H1 (cell line): Measurements from ENCODE around the gene TRAPPC2B. TPM values are rescaled to one million over a fixed set of nuclear protein-coding genes. Genes with fewer than 3 reads are reported as not detected.

Experiments used
- ASH2L ChIP-seq: fragments of 200-600, 300-600 bp; sonication (generic); IDR thresholded peaks from one replicate; pipeline ENCODE4 v1.7.1; 2017; ENCODE audit warnings: low read length
- BACH1 ChIP-seq: IDR thresholded peaks from 2 replicates; pipeline ENCODE4 v1.6.1; 2012; ENCODE audit warnings: low read length, improper control_type of control experiment
- CBX8 ChIP-seq: fragments of 300-800, 300-1000 bp; sonication (generic); IDR thresholded peaks from 2 replicates; pipeline ENCODE4 v1.7.1; 2016; ENCODE audit warnings: low read depth, low read length, borderline replicate concordance
- CEBPB ChIP-seq: IDR thresholded peaks from 2 replicates; pipeline ENCODE4 v1.6.1; 2012; ENCODE audit warnings: low read depth, low read length
- CHD2 ChIP-seq: IDR thresholded peaks from 2 replicates; pipeline ENCODE4 v1.6.1; 2012; ENCODE audit warnings: low read length, improper control_type of control experiment
- CTCF ChIP-seq, 3 experiments: IDR thresholded peaks; 1 replicate in 2 of 3; 2 replicates in 1 of 3; pipeline versions ENCODE4 v1.5.1 to v1.6.1; 2011; ENCODE audit warnings: low read length in 3 of 3, mild to moderate bottlenecking in 3 of 3, inconsistent platforms in 2 of 3, low read depth in 1 of 3, moderate library complexity in 1 of 3; ENCODE audit not compliant: insufficient read depth in 1 of 3; ENCODE audit errors: control extremely low read depth in 1 of 3
- E2F6 ChIP-seq: IDR thresholded peaks from 2 replicates; pipeline ENCODE4 v1.6.1; 2012; ENCODE audit warnings: inconsistent platforms
- EGR1 ChIP-seq: IDR thresholded peaks from 2 replicates; pipeline ENCODE4 v1.6.1; 2011; ENCODE audit warnings: low read depth, low read length, borderline replicate concordance
- GABPA ChIP-seq: IDR thresholded peaks from 2 replicates; pipeline ENCODE4 v1.6.1; 2011; ENCODE audit warnings: mild to moderate bottlenecking, low read length, moderate library complexity, borderline replicate concordance; ENCODE audit not compliant: insufficient read depth
- GTF2F1 ChIP-seq: IDR thresholded peaks from 2 replicates; pipeline ENCODE4 v1.6.1; 2012; ENCODE audit warnings: low read depth, low read length, improper control_type of control experiment, borderline replicate concordance
- HDAC2 ChIP-seq, 2 experiments: fragments of 300-600 bp in 1 of 2; sonication (generic) in 1 of 2; IDR thresholded peaks; 2 replicates each; pipeline ENCODE4 v1.6.1; 2011 to 2012; ENCODE audit warnings: low read depth in 2 of 2, low read length in 2 of 2, mild to moderate bottlenecking in 2 of 2, moderate library complexity in 2 of 2, borderline replicate concordance in 1 of 2, inconsistent platforms in 1 of 2
- HDAC6 ChIP-seq: IDR thresholded peaks from one replicate; pipeline ENCODE4 v1.7.1; 2012; ENCODE audit warnings: low read depth, mild to moderate bottlenecking, inconsistent platforms, low read length, moderate library complexity
- JUND ChIP-seq: IDR thresholded peaks from 2 replicates; pipeline ENCODE4 v1.6.1; 2011; ENCODE audit warnings: mild to moderate bottlenecking, improper control_type of control experiment, low read length
- KDM4A ChIP-seq: IDR thresholded peaks from one replicate; pipeline ENCODE4 v1.7.1; 2012; ENCODE audit warnings: low read depth, mild to moderate bottlenecking, moderate library complexity, low read length, inconsistent platforms; ENCODE audit not compliant: severe bottlenecking
- KDM5A ChIP-seq: fragments of 200-600 bp; IDR thresholded peaks from 2 replicates; pipeline ENCODE4 v1.7.1; 2012; ENCODE audit warnings: mild to moderate bottlenecking, low read length, inconsistent platforms, mixed read lengths
- MAFK ChIP-seq: IDR thresholded peaks from 2 replicates; pipeline ENCODE4 v1.6.1; 2012; ENCODE audit warnings: low read depth, mild to moderate bottlenecking, improper control_type of control experiment, low read length
- MAX ChIP-seq: IDR thresholded peaks from 2 replicates; pipeline ENCODE4 v1.6.1; 2012; ENCODE audit warnings: inconsistent platforms
- POLR2A ChIP-seq, 2 experiments: IDR thresholded peaks; 1 replicate in 1 of 2; 2 replicates in 1 of 2; pipeline ENCODE4 v1.6.1; 2011; ENCODE audit warnings: low read depth in 2 of 2, low read length in 2 of 2, mild to moderate bottlenecking in 2 of 2; ENCODE audit errors: control extremely low read depth in 1 of 2
- POU5F1 ChIP-seq: IDR thresholded peaks from 2 replicates; pipeline ENCODE4 v1.6.1; 2011; ENCODE audit warnings: low read depth, mild to moderate bottlenecking, low read length, moderate library complexity
- RAD21 ChIP-seq, 2 experiments: IDR thresholded peaks in 1 of 2; conservative IDR thresholded peaks in 1 of 2; 2 replicates each; pipeline ENCODE4 v1.6.1; 2011; ENCODE audit warnings: low read depth in 2 of 2, low read length in 2 of 2, improper control_type of control experiment in 1 of 2, inconsistent platforms in 1 of 2, mild to moderate bottlenecking in 1 of 2, moderate library complexity in 1 of 2
- RBBP5 ChIP-seq: IDR thresholded peaks from 2 replicates; pipeline ENCODE4 v1.7.1; 2012; ENCODE audit warnings: low read depth, mild to moderate bottlenecking, inconsistent platforms, low read length, moderate library complexity, borderline replicate concordance
- TAF7 ChIP-seq: optimal IDR thresholded peaks from 2 replicates; pipeline ENCODE3; 2011; ENCODE audit warnings: low read depth, mild to moderate bottlenecking, inconsistent platforms, low read length, moderate library complexity, borderline replicate concordance
- polyA plus RNA-seq, 7 experiments: library from polyadenylated mRNA; depleted of rRNA in 3 of 7; stranded (reverse) in 5 of 7; unstranded in 2 of 7; fragments of >200 nt in 5 of 7; fragments of 200-250 nt in 2 of 7; gene quantifications; 1 replicate in 5 of 7; 2 replicates in 1 of 7; 4 replicates in 1 of 7; pipeline versions ENCODE4 v1.2.1 to v1.2.3, GENCODE V29; 2011 to 2013; ENCODE audit warnings: missing spikeins in 2 of 7, mixed read lengths in 2 of 7
- total RNA-seq: library from RNA; stranded (reverse); fragmentation: NEBNext Ultra II Directional; extraction: Animal tissue kit (Norgen Biotek cat#: 25700); gene quantifications from 2 replicates; pipeline ENCODE4 v1.2.1, GENCODE V29; 2021

TRAPPC2B gene
- total and polyA plus RNA-seq, 2 of the 8 experiments (the other 6 are each of a cell fraction or from before 2014, with no cell fraction given): 8.7 to 28.3 TPM

- TF ChIP-seq CTCF (IDR thresholded peaks at IDR 0.05; ENCODE audit: control extremely low read depth in 1 of 3, insufficient read depth in 1 of 3, low read depth in 1 of 3, low read length in 3 of 3) (peak; percentile 91 to 96 (median 93)), MAFK (no peak), POU5F1 (no peak), JUND (no peak), GABPA (no peak), EGR1 (no peak), RAD21 (IDR thresholded peaks at IDR 0.05 in 1 of 2, conservative IDR thresholded peaks at IDR 0.05 in 1 of 2; ENCODE audit: low read depth in 2 of 2, low read length in 2 of 2) (peak; percentile 93 to 96), GTF2F1 (no peak), BACH1 (no peak), MAX (no peak), CEBPB (peak; percentile 97), HDAC6 (no peak), KDM4A (no peak), TAF7 (no peak), CBX8 (no peak), HDAC2 (IDR thresholded peaks at IDR 0.05; ENCODE audit: borderline replicate concordance in 1 of 2, low read depth in 2 of 2, low read length in 2 of 2) (no peak), E2F6 (no peak), CHD2 (no peak), ASH2L (no peak), POLR2A (IDR thresholded peaks at IDR 0.05; ENCODE audit: control extremely low read depth in 1 of 2, low read depth in 2 of 2, low read length in 2 of 2) (no peak), RBBP5 (no peak), KDM5A (no peak; the same call in 1 of the 2 replicates)
These were observed 43.3 kb downstream of the TRAPPC2B start (continued) for GRCh38 chr19:57406516-57407123.
